Fibroblast of lung (primary cell): ENCODE results near the gene MVP.

Experiments used
- CTCF ChIP-seq, 2 donors: IDR thresholded peaks in 1 of 2; conservative IDR thresholded peaks in 1 of 2; 1 replicate in 1 of 2; 2 replicates in 1 of 2; pipeline ENCODE4 v1.5.1; 2011 to 2012; ENCODE audit warnings: low read length in 2 of 2, control low read depth in 1 of 2, inconsistent platforms in 1 of 2, low read depth in 1 of 2, mild to moderate bottlenecking in 1 of 2
- EZH2 ChIP-seq: IDR thresholded peaks from 2 replicates; pipeline ENCODE4 v1.5.1; 2012; ENCODE audit warnings: low read length, control low read depth, mild to moderate bottlenecking; ENCODE audit errors: missing control alignments

- TF ChIP-seq CTCF (conservative IDR thresholded peaks at IDR 0.05 in 1 of 2, IDR thresholded peaks at IDR 0.05 in 1 of 2; ENCODE audit: low read depth in 1 of 2, low read length in 2 of 2): no peak
- TF ChIP-seq EZH2: no peak
Measured at GRCh38 chr16:29837841-29838240, 17.6 kb downstream of the MVP start.
